H1 (cell line): ENCODE measurements around the gene GLS. TPM values are rescaled to one million over a fixed set of nuclear protein-coding genes. Genes with fewer than 3 reads are reported as not detected.

Experiments used
- CTCF ChIA-PET: fragments of 300-600 bp; sonication (Branson Sonifier 250); formaldehyde crosslinking; loops from one replicate; lab custom pipeline; 2021; ENCODE audit not compliant: partially characterized antibody; lab: Charles Lee
- POLR2A ChIA-PET: fragments of 300-600 bp; sonication (Branson Sonifier 250); formaldehyde crosslinking; loops from one replicate; lab custom pipeline; 2021; ENCODE audit warnings: inconsistent platforms; ENCODE audit not compliant: partially characterized antibody; lab: Charles Lee
- DNase-seq, 2 experiments: peaks; one replicate each; pipeline versions ENCODE4 v3.0.0 to v3.0.0-alpha.2; 2010 to 2022; ENCODE audit warnings: low spot score in 2 of 2, low read depth in 1 of 2, mixed read lengths in 1 of 2
- FAIRE-seq: peaks from 2 replicates; lab custom pipeline; 2011; peaks lifted over from hg19 to GRCh38; lab: Jason Lieb, UNC
- H2AFZ ChIP-seq: 2 replicates; pipeline ENCODE4 v1.8.1; 2012; ENCODE audit warnings: low read length, inconsistent platforms
- H2AK5ac ChIP-seq: 2 replicates; pipeline ENCODE4 v1.6.1; 2013; ENCODE audit warnings: low read depth, low read length
- H2BK120ac ChIP-seq: replicated peaks from 2 replicates; pipeline ENCODE3; 2013; ENCODE audit warnings: low read depth, low read length, inconsistent platforms
- H2BK12ac ChIP-seq: 2 replicates; pipeline ENCODE4 v1.6.1; 2013; ENCODE audit warnings: low read depth, low read length
- H2BK15ac ChIP-seq: 2 replicates; pipeline ENCODE4 v1.6.1; 2013; ENCODE audit warnings: low read length
- H2BK20ac ChIP-seq: 2 replicates; pipeline ENCODE4 v1.6.1; 2013; ENCODE audit warnings: low read length
- H2BK5ac ChIP-seq: 2 replicates; pipeline ENCODE4 v1.6.1; 2013; ENCODE audit warnings: low read depth, low read length
- H3K14ac ChIP-seq: 2 replicates; pipeline ENCODE4 v1.6.1; 2013; ENCODE audit warnings: inconsistent platforms; ENCODE audit not compliant: insufficient read length
- H3K18ac ChIP-seq: 2 replicates; pipeline ENCODE4 v1.6.1; 2013; ENCODE audit warnings: low read length; ENCODE audit errors: extremely low read depth
- H3K23ac ChIP-seq: 2 replicates; pipeline ENCODE4 v1.6.1; 2013; ENCODE audit warnings: inconsistent platforms; ENCODE audit not compliant: insufficient read length
- H3K23me2 ChIP-seq: 2 replicates; pipeline ENCODE4 v1.6.1; 2013; ENCODE audit warnings: low read depth, low read length
- H3K27ac ChIP-seq: 2 replicates; pipeline ENCODE4 v1.6.1; 2011; ENCODE audit warnings: low read depth, low read length, inconsistent platforms
- H3K27me3 ChIP-seq, 4 experiments: replicated peaks in 1 of 4; 1 replicate in 1 of 4; 2 replicates in 3 of 4; pipeline versions ENCODE4 v1.6.1 to v1.8.1; 2011 to 2013; ENCODE audit warnings: low read length in 3 of 4, mild to moderate bottlenecking in 3 of 4, inconsistent platforms in 2 of 4, mixed read lengths in 2 of 4, moderate library complexity in 1 of 4; ENCODE audit not compliant: control insufficient read depth in 3 of 4, insufficient read depth in 3 of 4; ENCODE audit errors: extremely low read depth in 1 of 4
- H3K36me3 ChIP-seq, 4 experiments: 2 replicates each; pipeline versions ENCODE4 v1.6.1 to v1.8.1; 2011 to 2013; ENCODE audit warnings: mild to moderate bottlenecking in 4 of 4, low read length in 3 of 4, moderate library complexity in 2 of 4, control low read depth in 1 of 4, inconsistent platforms in 1 of 4; ENCODE audit not compliant: insufficient read depth in 4 of 4, control insufficient read depth in 2 of 4
- H3K4ac ChIP-seq: replicated peaks from 2 replicates; pipeline ENCODE3; 2013; ENCODE audit warnings: low read length, low read depth, mixed read lengths, inconsistent platforms; ENCODE audit not compliant: insufficient read length
- H3K4me1 ChIP-seq, 4 experiments: replicated peaks in 1 of 4; 1 replicate in 1 of 4; 2 replicates in 3 of 4; pipeline versions ENCODE4 v1.6.1 to v1.8.1; 2011 to 2013; ENCODE audit warnings: low read length in 3 of 4, inconsistent platforms in 2 of 4, mixed read lengths in 1 of 4; ENCODE audit not compliant: insufficient read depth in 4 of 4, control insufficient read depth in 3 of 4
- H3K4me2 ChIP-seq, 2 experiments: 2 replicates each; pipeline versions ENCODE4 v1.6.1 to v1.8.1; 2011 to 2013; ENCODE audit warnings: low read depth in 2 of 2, low read length in 2 of 2, control low read depth in 1 of 2, inconsistent platforms in 1 of 2, mild to moderate bottlenecking in 1 of 2; ENCODE audit not compliant: insufficient read depth in 1 of 2
- H3K4me3 ChIP-seq, 4 experiments: fragments of 200-600, 300-600 bp in 1 of 4; sonication (generic), shearing (Covaris generic), sonication (Bioruptor Twin) in 1 of 4; 2 replicates each; pipeline versions ENCODE4 v1.5.1 to v1.8.1; 2011 to 2016; ENCODE audit warnings: low read length in 4 of 4, low read depth in 3 of 4, control low read depth in 2 of 4, inconsistent platforms in 2 of 4, mild to moderate bottlenecking in 2 of 4, mixed read lengths in 1 of 4, moderate library complexity in 1 of 4; ENCODE audit not compliant: insufficient read depth in 2 of 4; ENCODE audit errors: extremely low read depth in 1 of 4
- H3K56ac ChIP-seq: replicated peaks from 2 replicates; pipeline ENCODE3; 2013; ENCODE audit warnings: low read depth, mild to moderate bottlenecking, mixed read lengths, low read length, inconsistent platforms; ENCODE audit not compliant: insufficient read length
- H3K79me1 ChIP-seq: 2 replicates; pipeline ENCODE4 v1.6.1; 2013; ENCODE audit warnings: low read depth, low read length, control low read depth
- H3K79me2 ChIP-seq, 2 experiments: 2 replicates each; pipeline versions ENCODE4 v1.6.1 to v1.8.1; 2012 to 2013; ENCODE audit warnings: low read length in 2 of 2, mild to moderate bottlenecking in 2 of 2, inconsistent platforms in 1 of 2; ENCODE audit not compliant: insufficient read depth in 2 of 2, control insufficient read depth in 1 of 2
- H3K9ac ChIP-seq, 4 experiments: replicated peaks in 1 of 4; 1 replicate in 1 of 4; 2 replicates in 3 of 4; pipeline versions ENCODE4 v1.6.1 to v1.8.1; 2011 to 2013; ENCODE audit warnings: low read depth in 3 of 4, low read length in 3 of 4, control low read depth in 2 of 4, mild to moderate bottlenecking in 2 of 4, moderate library complexity in 2 of 4, inconsistent platforms in 1 of 4; ENCODE audit errors: extremely low read depth in 1 of 4
- H3K9me3 ChIP-seq, 2 experiments: 2 replicates each; pipeline versions ENCODE4 v1.6.1 to v1.8.1; 2012 to 2013; ENCODE audit warnings: mild to moderate bottlenecking in 2 of 2, moderate library complexity in 2 of 2, control low read depth in 1 of 2, inconsistent platforms in 1 of 2, low read depth in 1 of 2, low read length in 1 of 2, mixed read lengths in 1 of 2; ENCODE audit not compliant: insufficient read depth in 2 of 2
- H4K20me1 ChIP-seq, 2 experiments: replicated peaks in 1 of 2; 2 replicates each; pipeline versions ENCODE3 to v1.8.1; 2011 to 2013; ENCODE audit warnings: inconsistent platforms in 2 of 2, low read length in 2 of 2, mild to moderate bottlenecking in 1 of 2; ENCODE audit not compliant: insufficient read depth in 2 of 2, control insufficient read depth in 1 of 2
- H4K5ac ChIP-seq: 2 replicates; pipeline ENCODE4 v1.6.1; 2013; ENCODE audit warnings: low read length, low read depth, mixed read lengths, inconsistent platforms; ENCODE audit not compliant: insufficient read length
- H4K8ac ChIP-seq: 2 replicates; pipeline ENCODE4 v1.8.0; 2013; ENCODE audit warnings: mild to moderate bottlenecking, moderate library complexity, low read length, inconsistent platforms; ENCODE audit not compliant: insufficient read depth; ENCODE audit errors: extremely low read depth
- H4K91ac ChIP-seq: replicated peaks from 2 replicates; pipeline ENCODE3; 2013; ENCODE audit warnings: low read length, mixed read lengths, inconsistent platforms; ENCODE audit not compliant: insufficient read length
- ATF3 ChIP-seq: IDR thresholded peaks from 2 replicates; pipeline ENCODE4 v1.6.1; 2011; ENCODE audit warnings: low read depth, mild to moderate bottlenecking, low read length; ENCODE audit not compliant: insufficient read depth
- BRCA1 ChIP-seq: IDR thresholded peaks from 2 replicates; pipeline ENCODE4 v1.6.1; 2012; ENCODE audit warnings: low read depth, low read length, improper control_type of control experiment
- CREB1 ChIP-seq: IDR thresholded peaks from 2 replicates; pipeline ENCODE4 v1.6.1; 2012; ENCODE audit warnings: inconsistent platforms
- SIRT6 ChIP-seq: IDR thresholded peaks from one replicate; pipeline ENCODE4 v1.7.1; 2012; ENCODE audit warnings: low read length, inconsistent platforms
- WGBS, 2 experiments: shearing (Covaris generic) in 1 of 2; methylation state at CpG; one replicate each; pipeline versions ENCODE4 v1.1.6 to v1.1.7; 2013 to 2015; ENCODE audit warnings: low lambda C conversion rate in 2 of 2, mixed read lengths in 2 of 2, inconsistent platforms in 1 of 2, low coverage in 1 of 2, missing lambda C conversion rate in 1 of 2; ENCODE audit not compliant: insufficient replicate concordance in 2 of 2, insufficient coverage in 1 of 2, insufficient read length in 1 of 2; ENCODE audit errors: extremely low coverage in 1 of 2, missing lambda C conversion rate in 1 of 2; 5-methylcytosine and 5-hydroxymethylcytosine counted together
- polyA plus RNA-seq, 7 experiments: library from polyadenylated mRNA; depleted of rRNA in 3 of 7; stranded (reverse) in 5 of 7; unstranded in 2 of 7; fragments of >200 nt in 5 of 7; fragments of 200-250 nt in 2 of 7; gene quantifications; 1 replicate in 5 of 7; 2 replicates in 1 of 7; 4 replicates in 1 of 7; pipeline versions ENCODE4 v1.2.1 to v1.2.3, GENCODE V29; 2011 to 2013; ENCODE audit warnings: missing spikeins in 2 of 7, mixed read lengths in 2 of 7
- total RNA-seq: library from RNA; stranded (reverse); fragmentation: NEBNext Ultra II Directional; extraction: Animal tissue kit (Norgen Biotek cat#: 25700); gene quantifications from 2 replicates; pipeline ENCODE4 v1.2.1, GENCODE V29; 2021

GLS gene
- total and polyA plus RNA-seq, 2 of the 8 experiments (the other 6 are each of a cell fraction or from before 2014, with no cell fraction given), result 15.7 to 89.8 TPM

- Histone ChIP-seq H2BK5ac (no peak overlapping the region), H3K18ac (no peak overlapping the region), H3K4me3 (no peak overlapping the region), H3K27ac (no peak overlapping the region), H3K79me2 (no peaks in the 10 kb centered on the region), H4K5ac (no peak overlapping the region), H3K23ac (no peak overlapping the region), H3K79me1 (no peaks in the 10 kb centered on the region), H2BK120ac (no peak overlapping the region), H3K9ac (no peak overlapping the region), H2AFZ (no peak overlapping the region), H2BK15ac (no peak overlapping the region), H3K36me3 (no peaks in the 10 kb centered on the region), H2BK20ac (no peak overlapping the region), H2AK5ac (no peak overlapping the region), H3K4me1 (no peaks in the 10 kb centered on the region), H3K4me2 (no peak overlapping the region), H4K91ac (no peak overlapping the region), H3K56ac (no peak overlapping the region), H2BK12ac (no peak overlapping the region), H4K20me1 (no peaks in the 10 kb centered on the region), H3K9me3 (no peaks in the 10 kb centered on the region), H3K23me2 (no peaks in the 10 kb centered on the region), H3K4ac (no peak overlapping the region), H3K27me3 (no peaks in the 10 kb centered on the region), H3K14ac (no peak overlapping the region), H4K8ac (no peak overlapping the region)
- DNase-seq (no peak), FAIRE-seq (no peak)
- 90% methylated on average over 3 of the region's 3 CpGs; no CpG with 5 or more reads in 1 of the 2 experiments for WGBS, 2 experiments
- CTCF ChIA-PET, result interaction anchor here (0.7 to 3.6 kb wide), 3 partner anchors 13 to 17 kb away, joined by 3 to 16 read pairs (median 3); no protein-coding TSS in a partner anchor
- POLR2A ChIA-PET, result interaction anchor here (1.8 kb wide), 1 partner anchor 10 kb away, joined by 3 read pairs; no protein-coding TSS in a partner anchor
- TF ChIP-seq ATF3 (no peak), SIRT6 (no peak), BRCA1 (no peak), CREB1 (no peak)
These were observed 42.7 kb upstream of the GLS start for GRCh38 chr2:190837952-190838361.
